Measurements from ENCODE around the gene CRLF1.
A peak's percentile ranks its signal among the peaks of the same experiment; 100 is the strongest.

Gene CRLF1

DNA sequence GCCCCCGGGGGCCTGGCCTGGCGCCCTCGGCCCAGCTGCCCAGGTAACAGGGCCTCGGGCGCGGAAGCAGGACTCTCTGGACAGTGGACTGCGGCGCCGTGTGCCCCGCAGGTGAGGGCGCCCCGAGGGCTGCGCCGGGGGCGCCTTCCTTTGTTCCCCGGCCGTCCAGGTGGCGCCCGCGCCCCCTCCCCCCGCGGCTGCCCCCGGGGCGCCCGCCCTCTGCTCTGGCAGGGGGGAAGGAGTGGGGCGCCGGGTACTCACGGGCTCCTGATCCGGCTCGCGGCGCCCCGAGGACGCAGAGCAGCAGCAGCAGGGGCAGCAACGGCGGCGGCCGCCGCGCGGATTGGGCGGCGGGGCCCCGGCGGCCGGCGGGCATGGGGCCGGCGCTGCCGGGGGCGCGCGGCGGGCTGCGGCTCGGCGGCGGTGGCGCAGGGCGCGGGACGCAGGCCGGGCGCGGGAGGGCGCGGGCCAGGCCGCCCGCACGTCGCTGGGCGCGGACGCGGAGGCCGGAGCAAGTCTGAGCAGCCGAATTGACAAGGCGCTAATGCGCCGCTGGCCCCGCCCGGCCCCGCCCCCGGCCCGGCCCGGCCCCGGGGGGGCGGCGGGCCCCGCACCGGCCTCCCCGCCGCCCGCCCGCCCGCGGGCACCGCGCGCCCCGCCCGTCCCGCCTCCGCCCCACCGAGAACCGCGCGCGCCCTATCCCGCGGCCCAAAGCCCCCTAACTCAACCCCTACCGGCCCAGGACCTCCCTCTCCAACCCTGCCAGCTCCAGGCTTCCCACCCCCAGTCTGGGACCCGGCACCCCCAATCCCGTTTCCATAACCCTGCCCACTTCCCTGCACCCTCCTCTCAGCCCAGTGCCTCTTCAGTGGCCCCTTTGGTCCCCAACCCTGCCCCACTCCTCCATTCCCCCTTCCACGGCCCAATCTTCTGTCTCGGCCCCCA is at the start of gene CRLF1:
Gene CRLF1 (minus strand): TSS at position 519 of the 945 bp plus-strand sequence. CDS start 143 bp downstream, at position 376.
- no peak for DNase-seq

GRCh38 chr19:18655173-18655844 is 48.7 kb upstream of the CRLF1 start:
- DNase-seq = no peak

DNA sequence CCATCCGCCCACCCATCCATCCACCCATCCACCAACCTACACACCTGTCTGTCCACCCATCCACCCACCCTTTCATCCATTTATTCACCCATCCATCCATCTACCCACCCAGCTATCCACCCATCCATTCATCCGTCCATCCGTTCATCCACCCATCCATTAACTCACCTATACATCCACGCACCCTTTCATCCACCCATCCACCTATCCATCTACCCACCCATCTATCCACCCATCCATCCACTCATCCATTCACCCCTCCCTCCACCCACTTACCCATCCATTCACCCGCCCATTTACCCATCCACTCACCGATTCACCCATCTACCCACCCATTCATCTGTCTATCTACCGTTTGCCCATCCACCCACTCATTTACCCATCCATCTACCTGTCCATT is 47.9 kb upstream of the CRLF1 start:
- DNase-seq = no peak

GRCh38 chr19:18653853-18654252 is 47.3 kb upstream of the CRLF1 start:
- DNase-seq = no peak

- DNase-seq = no peak
Measured at GRCh38 chr19:18651733-18652132, 45.1 kb upstream of the CRLF1 start.

DNA sequence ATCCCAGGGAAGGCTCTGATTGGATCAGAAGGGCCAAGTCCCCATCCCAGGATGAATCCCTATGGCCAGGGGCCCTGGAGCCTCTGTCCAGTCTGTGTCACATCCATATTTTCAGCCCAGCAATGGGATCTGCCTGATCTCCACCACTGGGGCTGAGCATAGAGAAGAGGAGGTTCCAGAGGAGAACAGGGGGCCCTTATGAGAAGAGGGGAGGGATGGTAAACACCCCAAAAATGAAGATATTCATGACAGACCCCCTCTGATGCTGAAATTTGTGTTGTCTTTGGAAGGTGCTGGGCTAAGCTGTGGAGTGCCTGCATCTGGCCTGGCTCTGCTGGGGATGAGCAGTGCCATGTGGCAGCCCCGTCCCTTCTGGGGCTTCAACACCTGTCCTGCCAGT is 44.7 kb upstream of the CRLF1 start:
- no peak for DNase-seq

GRCh38 chr19:18650468-18651041 is 44.0 kb upstream of the CRLF1 start:
- no peak for DNase-seq

GRCh38 chr19:18650021-18650390 is 43.4 kb upstream of the CRLF1 start:
- DNase-seq = no peak

DNA sequence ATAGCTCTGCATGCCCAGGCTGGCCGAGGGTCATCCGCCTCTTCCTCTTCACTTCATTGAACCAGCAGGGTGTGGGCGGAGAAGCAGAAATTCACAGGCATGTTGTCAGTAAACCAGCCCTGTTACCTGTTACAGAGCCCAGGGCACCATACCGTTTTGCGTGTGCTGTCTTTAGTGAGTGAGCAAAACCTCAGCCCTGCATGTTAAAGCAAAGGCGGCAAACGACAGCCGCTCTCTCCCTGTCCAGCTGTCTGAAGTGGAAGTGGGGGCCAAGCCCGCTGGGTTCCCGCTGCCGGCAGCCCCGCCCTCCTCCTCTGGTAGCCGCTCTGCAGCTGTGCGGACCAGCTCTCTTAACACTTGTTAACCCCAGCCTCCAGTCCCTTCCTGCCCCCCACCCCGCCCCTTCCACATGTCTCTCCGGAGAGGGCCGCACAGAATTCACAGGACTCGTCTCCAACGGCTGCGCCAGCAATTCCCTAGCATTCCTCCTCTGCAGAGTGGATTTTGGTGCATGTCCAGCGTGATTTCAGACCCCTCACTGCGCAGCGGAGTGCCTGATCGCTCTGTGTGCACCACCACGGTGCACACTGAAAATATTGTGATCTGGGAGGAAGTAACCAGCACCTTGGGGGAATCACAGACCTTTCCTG is 42.9 kb upstream of the CRLF1 start:
- no peak for DNase-seq

GRCh38 chr19:18648973-18649315 is 42.3 kb upstream of the CRLF1 start:
- no peak for DNase-seq

- no peak for DNase-seq
Measured at GRCh38 chr19:18647807-18648206, 41.2 kb upstream of the CRLF1 start.

DNA sequence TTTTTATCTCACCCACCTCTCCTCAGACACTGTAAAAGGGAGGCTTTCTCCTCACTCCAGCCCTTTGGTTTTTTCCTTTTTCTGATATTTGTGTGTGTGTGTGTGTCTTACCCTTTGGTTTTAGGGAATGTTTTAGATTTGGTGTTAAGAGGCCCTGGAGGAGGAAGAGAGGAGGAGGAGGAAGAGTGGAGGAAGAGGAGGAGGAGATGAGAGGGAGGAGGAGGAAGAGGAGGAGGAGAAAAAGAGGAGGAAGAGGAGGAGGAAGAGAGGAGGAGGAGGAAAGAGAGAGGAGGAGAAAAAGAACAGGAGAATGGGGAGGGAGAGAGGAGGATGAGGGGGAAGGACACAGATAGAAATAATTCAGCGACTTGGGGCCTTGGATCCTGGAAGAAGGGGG is 40.8 kb upstream of the CRLF1 start:
- no peak for DNase-seq

DNA sequence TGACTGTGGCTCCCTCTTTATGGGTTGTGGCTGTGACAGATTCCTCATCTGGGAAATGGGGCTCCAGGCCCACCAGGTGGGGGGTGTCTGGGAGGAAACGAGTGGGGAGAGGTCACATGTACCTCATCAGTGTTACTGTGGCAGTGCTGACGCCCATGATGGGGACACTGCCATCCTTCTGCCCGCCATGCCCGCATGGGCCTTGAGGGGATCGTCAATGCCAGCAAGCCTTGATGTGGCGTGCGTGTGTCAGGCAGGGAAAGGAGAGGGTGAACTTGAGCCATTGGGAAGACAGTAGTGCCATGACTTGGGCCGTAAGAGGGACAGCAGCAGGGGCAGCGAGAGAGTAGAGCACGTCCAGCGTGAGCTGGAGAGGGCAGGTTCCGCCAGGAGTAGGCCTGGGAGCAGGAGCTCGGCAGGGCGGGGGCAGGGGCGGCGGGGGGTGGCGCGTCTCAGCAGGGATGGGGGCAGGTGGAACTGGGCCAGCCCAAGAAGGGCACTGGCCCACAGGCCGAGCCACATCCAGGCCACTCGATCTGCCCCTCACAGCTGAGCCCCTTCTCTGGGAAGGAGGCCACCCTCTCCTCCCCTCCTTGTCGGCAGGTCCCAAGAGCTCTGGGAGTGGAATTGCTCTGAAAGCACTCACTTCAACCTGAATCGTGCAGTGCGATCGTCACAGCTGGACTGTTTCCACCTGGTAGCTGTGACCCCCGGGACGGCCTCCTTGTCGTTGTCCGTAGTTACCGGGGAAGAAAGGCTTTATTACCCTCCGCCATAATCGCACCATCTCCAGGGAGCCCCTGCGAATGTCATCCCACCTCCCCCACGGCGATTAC is 40.2 kb upstream of the CRLF1 start:
- peak; percentile 74 for DNase-seq

- DNase-seq = no peak
Measured at GRCh38 chr19:18645035-18645511, 38.5 kb upstream of the CRLF1 start.

DNA sequence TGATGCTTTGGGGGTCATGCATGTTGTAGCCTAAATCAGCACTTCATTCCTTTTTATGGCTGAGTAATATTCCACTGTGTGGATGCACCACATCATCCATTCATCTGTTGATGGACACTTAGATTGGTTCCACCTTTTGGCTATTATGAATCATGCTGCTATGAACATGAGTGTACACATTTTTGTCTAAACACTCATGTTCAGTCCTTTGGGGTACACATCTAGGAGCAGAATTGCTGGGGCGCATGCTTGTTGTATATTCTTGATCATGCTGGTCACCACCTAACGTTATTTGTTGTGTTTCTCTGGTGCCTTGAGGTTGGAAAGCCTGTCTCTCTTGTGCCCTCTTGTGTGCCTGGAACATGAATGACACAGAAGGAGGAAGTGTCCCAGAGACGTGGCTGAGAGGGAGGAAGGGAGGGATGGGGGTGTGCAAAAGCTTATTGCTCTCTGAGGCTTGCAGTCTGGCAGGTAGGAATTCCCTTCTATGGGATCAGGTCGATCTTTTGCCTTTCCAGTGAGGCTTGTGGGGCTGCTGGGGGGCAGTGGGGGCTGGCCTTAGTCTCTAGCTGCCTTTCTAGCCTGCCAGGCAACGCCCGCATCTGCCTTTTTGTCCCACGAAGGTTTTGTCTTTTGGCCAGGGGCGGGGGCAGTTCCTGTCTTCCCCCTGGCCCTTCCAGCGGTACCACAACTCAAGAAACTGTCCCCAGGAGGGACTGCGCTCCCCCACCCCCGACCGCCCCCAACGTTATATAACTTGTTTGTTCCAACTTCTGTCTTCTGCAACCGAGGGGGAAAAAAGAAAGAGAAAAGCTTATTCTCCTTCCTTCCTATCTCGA is 37.8 kb upstream of the CRLF1 start:
- no peak for DNase-seq

GRCh38 chr19:18639706-18640243 is 33.2 kb upstream of the CRLF1 start:
- no peak for DNase-seq

DNA sequence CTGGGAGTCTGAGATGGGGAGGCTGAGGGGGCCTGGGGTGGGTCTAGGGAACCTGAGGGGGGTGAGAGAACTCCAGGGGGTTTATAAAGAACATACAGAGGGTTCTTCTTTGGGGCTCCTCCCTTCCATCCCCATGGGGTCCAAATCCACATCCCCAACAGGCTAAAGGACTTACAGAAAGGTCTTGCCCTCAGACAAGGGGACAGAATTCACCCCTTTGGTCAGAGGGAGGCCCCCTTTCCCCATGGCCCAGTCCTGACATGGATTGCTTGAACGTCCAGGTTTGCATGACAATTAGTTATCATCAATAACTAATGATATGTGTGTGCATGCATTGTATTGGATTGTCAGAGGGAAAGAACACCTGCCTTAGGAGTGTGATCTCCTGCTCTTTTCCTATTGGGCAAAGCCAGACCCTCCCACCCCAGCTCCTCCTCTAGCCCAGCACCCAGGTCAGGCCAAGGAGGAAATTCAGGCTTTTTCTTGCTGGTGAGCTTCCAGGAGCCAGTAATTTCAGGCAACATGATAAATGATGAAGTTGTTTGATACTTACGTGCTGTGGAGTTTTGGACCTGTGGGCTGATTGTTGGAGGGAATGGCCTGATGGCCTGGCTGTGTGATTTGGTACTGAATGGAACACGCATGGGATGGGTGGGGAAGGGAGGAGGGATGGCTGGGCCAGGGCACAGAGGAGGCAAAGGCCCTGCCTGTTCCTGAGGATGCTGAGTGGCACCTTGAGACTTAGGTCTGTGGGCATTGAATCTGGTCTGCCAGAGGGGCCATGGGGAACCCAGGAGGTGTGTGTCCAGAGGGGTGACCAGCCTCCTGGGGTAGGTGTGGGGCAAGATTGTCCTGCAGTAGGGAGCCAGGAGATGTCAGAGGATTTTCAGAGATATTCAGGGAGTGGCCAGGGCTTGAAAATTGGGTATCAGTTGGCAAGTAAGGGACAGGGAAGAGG is 31.4 kb upstream of the CRLF1 start:
- peak; percentile 39 for DNase-seq

- no peak for DNase-seq
Measured at GRCh38 chr19:18636969-18637629, 30.5 kb upstream of the CRLF1 start, which contains the start of gene KLHL26. KLHL26 (plus strand) TSS chr19:18637028; CDS start chr19:18637055, 27 bp downstream.

Data from NCI-H1436 (cell line).